GM19240 (cell line): Measurements from ENCODE around the gene FBXL17.

Experiments
- DNase-seq: peaks from one replicate; pipeline ENCODE4 v3.0.0; 2011; ENCODE audit warnings: low spot score; ENCODE audit not compliant: insufficient read length

FBXL17 gene

DNA sequence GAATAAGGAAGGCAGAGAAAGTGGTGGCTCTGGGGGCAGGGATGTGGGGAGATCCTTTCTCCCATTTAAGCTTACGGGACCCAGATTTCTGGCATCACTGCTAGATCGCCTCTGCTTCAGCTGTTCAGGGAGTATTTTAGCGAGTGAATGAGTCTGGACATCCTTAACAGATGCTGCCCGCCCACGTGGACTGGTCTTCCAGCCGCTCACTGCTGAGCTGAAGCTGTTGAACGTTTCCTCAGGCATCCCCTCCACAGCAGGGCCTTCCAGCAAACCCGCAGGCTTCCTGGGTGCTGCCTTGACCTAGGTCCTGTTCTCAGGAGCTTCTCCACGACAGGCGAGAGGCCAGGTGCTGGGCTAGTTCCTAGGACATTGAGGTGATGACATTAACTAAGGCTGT is 566.8 kb downstream of the FBXL17 start:
- DNase-seq = no peak

DNA sequence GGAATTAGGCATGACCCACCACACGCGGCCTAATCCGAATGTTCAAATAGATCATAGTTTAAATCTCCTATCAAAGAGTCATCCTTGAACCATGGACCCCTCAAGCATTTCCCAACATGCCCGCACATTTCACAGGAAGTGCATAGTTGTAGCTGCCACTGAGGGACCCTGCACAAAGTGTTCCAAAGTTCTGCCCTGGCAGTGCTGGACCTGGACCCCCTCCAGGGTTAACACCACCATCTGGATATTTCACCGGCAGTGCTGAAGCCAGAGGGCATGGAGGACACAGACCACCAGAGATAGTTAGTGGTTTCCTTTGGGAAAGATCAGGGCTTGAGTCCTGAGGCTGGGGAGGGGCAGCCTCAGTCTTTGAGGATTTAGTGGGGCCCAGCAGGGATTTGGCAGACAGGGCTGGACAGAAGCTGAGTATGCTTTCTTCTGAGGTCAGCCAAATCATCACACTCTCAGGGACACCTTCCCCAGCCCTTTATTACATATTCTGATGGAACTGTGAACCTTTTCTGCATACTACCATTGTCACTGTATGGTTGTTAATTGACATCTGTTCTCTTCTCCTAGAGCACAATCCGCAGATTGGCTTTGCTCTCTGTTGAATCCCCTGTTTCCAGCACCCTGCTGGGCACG is 567.6 kb downstream of the FBXL17 start:
- no peak for DNase-seq

DNA sequence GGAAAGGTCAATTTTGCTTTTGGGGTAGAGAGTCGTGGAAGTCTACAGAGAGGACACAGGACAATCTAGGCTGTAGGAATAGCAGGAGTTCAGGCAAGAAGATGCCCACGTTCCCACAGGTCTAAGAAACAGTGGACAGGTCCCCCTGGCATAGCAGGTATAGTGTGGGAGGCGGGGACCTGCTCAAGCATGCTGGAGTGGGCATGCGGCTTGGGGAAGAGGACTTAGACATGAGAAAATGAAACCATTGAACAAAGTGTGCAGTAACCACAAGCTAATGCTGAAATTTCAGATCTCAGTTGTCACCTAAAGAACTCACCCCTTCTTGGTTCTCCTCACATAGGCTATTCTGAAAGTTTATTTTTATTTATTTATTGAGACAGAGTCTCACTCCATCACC is 568.3 kb downstream of the FBXL17 start:
- DNase-seq = no peak

DNA sequence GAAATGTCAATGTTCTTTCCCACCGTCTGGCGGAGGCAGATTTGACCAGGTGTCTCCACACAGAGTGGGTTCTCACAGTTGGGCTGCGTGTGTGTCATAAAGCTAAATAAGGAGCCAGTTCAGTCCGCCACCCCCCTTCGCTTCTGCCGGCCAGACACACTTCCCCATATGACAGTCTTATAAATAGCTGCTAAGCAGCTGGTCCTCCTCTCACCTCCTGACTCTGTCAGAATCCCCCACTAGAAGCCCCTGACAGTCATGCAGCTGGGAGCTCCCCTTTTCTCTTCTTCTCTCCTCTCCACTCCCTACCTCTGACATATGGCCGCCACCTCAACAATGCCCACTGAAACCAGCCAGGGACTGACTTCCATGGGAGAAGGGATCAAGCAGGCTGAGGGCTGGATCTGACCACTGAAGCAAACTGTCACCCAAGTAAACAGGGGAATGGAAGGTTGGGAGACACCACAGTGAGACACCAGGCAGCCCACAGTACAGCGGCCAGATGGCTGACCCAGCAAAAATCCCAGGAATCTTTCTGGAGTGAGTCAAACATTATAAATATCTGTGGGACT is 569.2 kb downstream of the FBXL17 start:
- peak; percentile 6 for DNase-seq

DNA sequence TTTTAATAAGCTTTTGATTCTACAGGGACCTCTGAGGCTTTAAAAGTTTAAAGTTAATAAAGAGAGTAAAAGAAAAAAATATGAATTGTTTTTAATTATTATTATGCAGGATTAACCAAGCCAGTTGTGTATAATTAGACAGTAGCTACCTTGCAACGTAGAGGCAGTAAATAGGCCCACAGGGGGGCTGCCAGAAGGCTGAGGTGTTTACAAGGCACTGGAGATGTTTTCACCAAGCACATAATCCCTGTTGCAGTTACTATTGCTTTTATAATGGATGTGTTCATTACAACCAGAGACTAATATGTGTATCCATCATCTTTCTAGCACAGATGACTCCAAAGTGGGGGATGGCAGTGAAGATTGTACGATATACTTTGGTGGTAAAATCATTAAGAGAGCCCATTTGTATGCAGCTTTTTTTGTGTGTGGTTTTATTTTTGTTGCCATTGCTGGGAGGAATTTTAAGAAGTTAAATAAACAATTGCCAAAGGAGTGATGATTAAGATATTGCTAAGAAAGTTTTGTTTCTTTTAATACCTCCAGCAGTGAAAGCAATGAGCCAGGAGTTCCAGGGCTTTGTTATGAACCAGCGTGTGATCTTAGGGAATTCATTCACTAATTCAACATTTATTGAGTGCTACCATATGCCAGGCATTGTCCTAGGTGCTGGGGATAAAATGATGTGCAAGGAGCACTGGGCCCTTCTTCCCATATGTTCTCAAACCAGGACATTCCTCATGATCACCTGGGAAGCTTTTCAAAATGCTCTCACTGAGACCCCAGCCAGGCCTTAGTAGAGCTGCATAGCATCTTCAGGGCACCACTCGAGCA is 572.5 kb downstream of the FBXL17 start:
- no peak for DNase-seq
